ENCODE data around the gene RASA2. TPM values are rescaled to one million over a fixed set of nuclear protein-coding genes. Genes with fewer than 3 reads are reported as not detected.

The RASA2 gene
- total and polyA plus RNA-seq, 9 of the 15 experiments (the other 6 are each of a cell fraction or from before 2014, with no cell fraction given), result 2.0 to 12.8 (median 9.5) TPM

- no TSS peak for BruUV-seq (replicated peaks)
- Histone ChIP-seq H3K4me2 (ENCODE audit: insufficient read depth, low read length) (no peak overlapping the region), H3K79me2 (ENCODE audit: control insufficient read depth, insufficient read depth, low read length) (peaks cover 59% of the 10 kb centered on the region), H3K27me3 (ENCODE audit: control insufficient read depth in 2 of 2, insufficient read depth in 2 of 2, low read length in 2 of 2) (no peaks in the 10 kb centered on the region), H3K36me3 (ENCODE audit: control insufficient read depth, insufficient read depth, low read length) (peaks cover 4% of the 10 kb centered on the region; the same call in 1 of the 3 replicates), H3K9me3 (replicated peaks; ENCODE audit: control insufficient read depth, insufficient read depth, low read depth, low read length) (no peaks in the 10 kb centered on the region), H4K20me1 (replicated peaks; ENCODE audit: control insufficient read depth, insufficient read depth, low read length) (no peaks in the 10 kb centered on the region), H3K27ac (ENCODE audit: extremely low read depth, low read depth, low read length) (no peak overlapping the region), H3K4me1 (replicated peaks in 1 of 2; ENCODE audit: control insufficient read depth in 2 of 2, insufficient read depth in 2 of 2, low read length in 2 of 2) (peaks cover 4 to 16% of the 10 kb centered on the region in 2 experiments; a peak in 4 of 5 replicates), H2AFZ (ENCODE audit: low read depth, low read length) (no peak overlapping the region), H3K4me3 (no peak overlapping the region), H3K9me1 (ENCODE audit: control insufficient read depth, insufficient read depth, low read length) (no peaks in the 10 kb centered on the region), H3K9ac (ENCODE audit: insufficient read depth in 1 of 2, low read depth in 2 of 2, low read length in 2 of 2) (no peak overlapping the region)
- intact Hi-C loops (cut with micrococcal nuclease), result no loop called here
- DNase-seq (ENCODE audit: extremely low read depth in 1 of 4, low spot score in 3 of 4), result no peak
- no peak for FAIRE-seq
- ATAC-seq, result no peak
- 49% methylated on average over 3 of the region's 3 CpGs for WGBS (ENCODE audit: insufficient coverage, low coverage, missing lambda C conversion rate)
- ChIA-PET POLR2A (no interaction called here), CTCF (ENCODE audit: low intra/inter-chr PET ratio) (no interaction called here)
- in situ Hi-C loops (cut with MboI), result no loop called here
- no peak for TF ChIP-seq CHD4 (IDR thresholded peaks at IDR 0.05; ENCODE audit: insufficient read depth, insufficient replicate concordance, low read depth, low read length, poor library complexity, severe bottlenecking)
- TF ChIP-seq THRAP3 (IDR thresholded peaks at IDR 0.05; ENCODE audit: borderline replicate concordance), result no peak
- no peak for TF ChIP-seq SNRNP70 (optimal IDR thresholded peaks at IDR 0.05; ENCODE audit: low read depth, low read length)
- no peak for TF ChIP-seq RCOR1 (IDR thresholded peaks at IDR 0.05; ENCODE audit: borderline replicate concordance in 1 of 2, low read depth in 2 of 2, low read length in 2 of 2)
- TF ChIP-seq PBX2 (CRISPR knock-in tag; IDR thresholded peaks at IDR 0.05; ENCODE audit: low read depth), result no peak
- TF ChIP-seq PBX2 (tag; conservative IDR thresholded peaks at IDR 0.05; ENCODE audit: low read depth), result no peak
- no peak for TF ChIP-seq CEBPG (CRISPR knock-in tag; IDR thresholded peaks at IDR 0.05)
- no peak for TF ChIP-seq CEBPG (tag; conservative IDR thresholded peaks at IDR 0.05 in 1 of 2, IDR thresholded peaks at IDR 0.05 in 1 of 2)
- no peak for TF ChIP-seq SLC30A9 (CRISPR knock-in tag; IDR thresholded peaks at IDR 0.05)
- no peak for TF ChIP-seq RBM34 (IDR thresholded peaks at IDR 0.05; ENCODE audit: borderline replicate concordance, insufficient read depth, low read length)
- no peak for TF ChIP-seq POU5F1 (IDR thresholded peaks at IDR 0.05; ENCODE audit: borderline replicate concordance, low read depth, low read length, partially characterized antibody)
- no peak for TF ChIP-seq WHSC1 (IDR thresholded peaks at IDR 0.05; ENCODE audit: low read length)
These were observed 21.2 kb downstream of the RASA2 start for GRCh38 chr3:141508067-141508436.

All from K562 (cell line).